ENCODE results near the gene GSTP1. TPM values are rescaled to one million over a fixed set of nuclear protein-coding genes. Genes with fewer than 3 reads are reported as not detected.
"Not testable (repeated sequence)": the region's sequence is repeated elsewhere in the genome, so short reads cannot be mapped to it uniquely, and the experiment has no call there.

The GSTP1 gene
- total and polyA plus RNA-seq, 8 donors: 393 to 2,840 (median 647) TPM

DNA sequence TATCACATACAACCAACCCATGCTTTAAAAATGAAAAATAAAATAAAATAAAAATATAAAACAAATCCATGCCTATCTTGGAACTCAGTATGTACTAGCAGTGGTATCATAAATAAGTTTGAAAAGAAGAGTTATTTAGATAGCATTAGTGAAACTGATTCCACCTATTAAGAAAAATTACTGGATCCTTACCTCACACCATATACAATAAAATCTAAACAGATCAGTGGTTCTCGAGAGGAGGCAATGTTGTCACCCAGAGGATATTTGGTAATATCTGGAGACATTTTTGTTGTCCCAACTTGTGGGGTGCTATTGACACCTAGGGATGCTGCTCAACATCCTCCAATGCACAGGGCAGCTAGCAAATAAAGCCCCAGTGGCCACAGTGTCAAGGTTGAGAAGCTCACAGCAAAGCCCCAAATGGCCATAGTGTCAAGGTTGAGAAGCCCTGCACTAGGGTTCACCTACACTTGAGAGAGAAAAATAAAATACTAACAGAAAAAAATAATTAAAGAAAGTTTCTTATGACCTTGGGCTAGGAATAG, 13.2 kb downstream of the GSTP1 start:
- no peak for DNase-seq
- Histone ChIP-seq H3K27me3 (no peaks in the 10 kb centered on the region), H3K4me3 (no peak overlapping the region), H3K27ac (no peak overlapping the region), H3K9me3 (no peaks in the 10 kb centered on the region), H3K36me3 (no peaks in the 10 kb centered on the region), H3K4me1 (no peaks in the 10 kb centered on the region)
- no peak for TF ChIP-seq POLR2A (IDR thresholded peaks at IDR 0.05)
- TF ChIP-seq POLR2AphosphoS5 (IDR thresholded peaks at IDR 0.05): no peak
- TF ChIP-seq EP300 (IDR thresholded peaks at IDR 0.05): no peak
- TF ChIP-seq, protein P1, sequence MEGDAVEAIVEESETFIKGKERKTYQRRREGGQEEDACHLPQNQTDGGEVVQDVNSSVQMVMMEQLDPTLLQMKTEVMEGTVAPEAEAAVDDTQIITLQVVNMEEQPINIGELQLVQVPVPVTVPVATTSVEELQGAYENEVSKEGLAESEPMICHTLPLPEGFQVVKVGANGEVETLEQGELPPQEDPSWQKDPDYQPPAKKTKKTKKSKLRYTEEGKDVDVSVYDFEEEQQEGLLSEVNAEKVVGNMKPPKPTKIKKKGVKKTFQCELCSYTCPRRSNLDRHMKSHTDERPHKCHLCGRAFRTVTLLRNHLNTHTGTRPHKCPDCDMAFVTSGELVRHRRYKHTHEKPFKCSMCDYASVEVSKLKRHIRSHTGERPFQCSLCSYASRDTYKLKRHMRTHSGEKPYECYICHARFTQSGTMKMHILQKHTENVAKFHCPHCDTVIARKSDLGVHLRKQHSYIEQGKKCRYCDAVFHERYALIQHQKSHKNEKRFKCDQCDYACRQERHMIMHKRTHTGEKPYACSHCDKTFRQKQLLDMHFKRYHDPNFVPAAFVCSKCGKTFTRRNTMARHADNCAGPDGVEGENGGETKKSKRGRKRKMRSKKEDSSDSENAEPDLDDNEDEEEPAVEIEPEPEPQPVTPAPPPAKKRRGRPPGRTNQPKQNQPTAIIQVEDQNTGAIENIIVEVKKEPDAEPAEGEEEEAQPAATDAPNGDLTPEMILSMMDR (IDR thresholded peaks at IDR 0.05): no peak
- WGBS, 5 donors: 77 to 97% (median 92%) methylated on average over 1 of the region's 1 CpG
- intact Hi-C loops (cut with DNase I; ENCODE audit: low total_unique reads): no loop called here

DNA sequence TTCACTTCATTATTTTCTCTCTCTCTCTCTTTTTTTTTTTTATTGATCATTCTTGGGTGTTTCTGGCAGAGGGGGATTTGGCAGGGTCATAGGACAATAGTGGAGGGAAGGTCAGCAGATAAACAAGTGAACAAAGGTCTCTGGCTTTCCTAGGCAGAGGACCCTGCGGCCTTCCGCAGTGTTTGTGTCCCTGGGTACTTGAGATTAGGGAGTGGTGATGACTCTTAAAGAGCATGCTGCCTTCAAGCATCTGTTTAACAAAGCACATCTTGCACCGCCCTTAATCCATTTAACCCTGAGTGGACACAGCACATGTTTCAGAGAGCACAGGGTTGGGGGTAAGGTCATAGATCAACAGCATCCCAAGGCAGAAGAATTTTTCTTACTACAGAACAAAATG, 13.8 kb downstream of the GSTP1 start:
- 79 to 100% methylated on average over 2 of the region's 3 CpGs; no CpG with 5 or more reads in 3 of the 5 donors for WGBS, 5 donors
- DNase-seq, H3K4me1 ChIP-seq: not testable (repeated sequence)

GRCh38 chr11:67597963-67598362, 14.4 kb downstream of the GSTP1 start:
- H3K27ac ChIP-seq; intact Hi-C loops (cut with DNase I; ENCODE audit: low total_unique reads); H3K4me3 ChIP-seq; H3K27me3 ChIP-seq; DNase-seq; H3K9me3 ChIP-seq; H3K4me1 ChIP-seq; H3K36me3 ChIP-seq: not testable (repeated sequence)
- WGBS, 5 donors: 92 to 97% (median 94%) methylated on average over 5 to 26 of the region's 26 CpGs

More for the DNA sequence above, 13.8 kb downstream of the GSTP1 start:
- H3K9me3 ChIP-seq; H3K27me3 ChIP-seq; H3K27ac ChIP-seq; intact Hi-C loops (cut with DNase I; ENCODE audit: low total_unique reads); H3K36me3 ChIP-seq; H3K4me3 ChIP-seq: not testable (repeated sequence)

GRCh38 chr11:67599149-67599548, 15.5 kb downstream of the GSTP1 start:
- H3K36me3 ChIP-seq: no peaks in the 10 kb centered on the region
- intact Hi-C loops (cut with DNase I; ENCODE audit: low total_unique reads): no loop called here
- no peak for TF ChIP-seq POLR2AphosphoS5 (IDR thresholded peaks at IDR 0.05)
- TF ChIP-seq EP300 (IDR thresholded peaks at IDR 0.05): no peak
- no peak for TF ChIP-seq POLR2A (IDR thresholded peaks at IDR 0.05)
- TF ChIP-seq, protein P1 (IDR thresholded peaks at IDR 0.05): no peak
- no peak overlapping the region for H3K4me3 ChIP-seq
- 56 to 93% (median 89%) methylated on average over 1 of the region's 1 CpG for WGBS, 5 donors
- no peak overlapping the region for H3K27ac ChIP-seq
- H3K9me3 ChIP-seq: no peaks in the 10 kb centered on the region
- H3K27me3 ChIP-seq: no peaks in the 10 kb centered on the region
- no peaks in the 10 kb centered on the region for H3K4me1 ChIP-seq
- no peak for DNase-seq

DNA sequence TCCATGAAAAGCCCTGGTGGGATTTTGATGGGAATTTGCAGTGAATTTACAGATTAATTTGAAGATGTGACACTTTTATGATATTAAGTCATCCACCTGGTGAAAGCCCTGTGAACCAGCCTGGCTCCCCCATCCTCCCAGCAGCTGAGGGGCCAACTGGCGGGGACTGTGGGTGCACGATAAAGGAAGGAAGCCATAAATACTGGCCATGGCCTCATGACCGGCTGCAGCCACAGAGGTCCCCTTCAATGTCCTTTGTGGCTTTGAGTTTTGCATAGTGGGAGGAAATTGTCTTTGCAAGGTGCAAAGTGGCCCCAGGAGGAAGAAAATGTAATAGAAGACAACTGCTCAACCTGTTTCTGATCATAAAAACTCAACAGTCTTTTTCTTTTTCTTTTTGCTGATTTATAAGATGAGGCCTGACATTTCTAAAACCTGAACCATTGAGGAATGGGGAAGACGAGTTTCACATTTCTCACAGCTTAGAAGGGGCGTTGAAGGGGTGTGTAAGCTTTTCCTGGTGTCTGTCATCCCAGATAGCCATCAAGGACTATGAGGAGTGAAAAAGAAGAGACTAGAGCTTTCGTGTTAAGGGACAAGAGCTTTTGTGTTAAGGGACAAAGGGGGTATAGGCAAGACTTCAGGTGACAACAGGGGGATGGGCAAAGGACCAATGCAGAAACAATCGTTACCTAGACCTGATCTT, 16.9 kb downstream of the GSTP1 start:
- DNase-seq: no peak
- intact Hi-C loops (cut with DNase I; ENCODE audit: low total_unique reads): no loop called here
- Histone ChIP-seq H3K4me3 (no peak overlapping the region), H3K27ac (no peak overlapping the region), H3K4me1 (peaks cover 0 to 8% (median 0%) of the 10 kb centered on the region in 4 donors), H3K36me3 (no peaks in the 10 kb centered on the region), H3K9me3 (no peaks in the 10 kb centered on the region), H3K27me3 (no peaks in the 10 kb centered on the region)
- WGBS, 5 donors: 59 to 72% (median 61%) methylated on average over 7 of the region's 7 CpGs
- TF ChIP-seq, protein P1 (IDR thresholded peaks at IDR 0.05): no peak
- TF ChIP-seq POLR2A (IDR thresholded peaks at IDR 0.05) (no peak), EP300 (IDR thresholded peaks at IDR 0.05) (no peak)
